Common myeloid progenitor, CD34-positive (primary cell): ENCODE data around the gene TEAD4.

Experiments
- CTCF ChIA-PET: fragments of 350-600 bp; sonication (Branson Sonifier 250); formaldehyde crosslinking; loops from one replicate; lab custom pipeline; 2021; ENCODE audit warnings: antibody characterized with exemption; lab: Charles Lee
- POLR2A ChIA-PET: fragments of 350-600 bp; sonication (Branson Sonifier 250); formaldehyde crosslinking; loops from one replicate; lab custom pipeline; 2021; ENCODE audit warnings: antibody characterized with exemption; lab: Charles Lee
- DNase-seq, 3 donors: peaks; one replicate each; pipeline versions ENCODE4 v3.0.0 to v3.0.0-alpha.2; 2013
- H3K27ac ChIP-seq, 2 experiments: 1 replicate in 1 of 2; 2 replicates in 1 of 2; pipeline ENCODE4 v1.7.0; 2013; ENCODE audit warnings: inconsistent platforms in 2 of 2, low read length in 2 of 2, mild to moderate bottlenecking in 2 of 2, low read depth in 1 of 2, moderate library complexity in 1 of 2; ENCODE audit not compliant: severe bottlenecking in 2 of 2, insufficient read depth in 1 of 2, poor library complexity in 1 of 2
- H3K27me3 ChIP-seq, 5 experiments: replicated peaks in 2 of 5; 1 replicate in 3 of 5; 2 replicates in 2 of 5; pipeline versions ENCODE4 v1.6.1 to v1.7.0; 2013; ENCODE audit warnings: low read length in 4 of 5, mild to moderate bottlenecking in 2 of 5, moderate library complexity in 2 of 5, inconsistent platforms in 1 of 5; ENCODE audit not compliant: insufficient read depth in 5 of 5, control insufficient read depth in 4 of 5
- H3K36me3 ChIP-seq, 4 experiments: 1 replicate in 2 of 4; 2 replicates in 2 of 4; pipeline versions ENCODE4 v1.6.1 to v1.7.0; 2013; ENCODE audit warnings: low read length in 3 of 4, control low read depth in 1 of 4, mild to moderate bottlenecking in 1 of 4; ENCODE audit not compliant: control insufficient read depth in 4 of 4, insufficient read depth in 4 of 4
- H3K4me1 ChIP-seq, 4 experiments: 1 replicate in 3 of 4; 2 replicates in 1 of 4; pipeline versions ENCODE4 v1.6.1 to v1.7.1; 2013; ENCODE audit warnings: low read length in 3 of 4, mild to moderate bottlenecking in 3 of 4, control low read depth in 1 of 4, inconsistent platforms in 1 of 4, moderate library complexity in 1 of 4; ENCODE audit not compliant: control insufficient read depth in 4 of 4, insufficient read depth in 4 of 4; ENCODE audit errors: control extremely low read depth in 1 of 4
- H3K4me3 ChIP-seq, 7 experiments: 1 replicate in 4 of 7; 2 replicates in 3 of 7; pipeline versions ENCODE4 v1.5.1 to v1.7.0; 2013; ENCODE audit warnings: mild to moderate bottlenecking in 7 of 7, low read length in 6 of 7, moderate library complexity in 6 of 7, inconsistent platforms in 2 of 7, low read depth in 2 of 7, control low read depth in 1 of 7; ENCODE audit not compliant: insufficient read depth in 4 of 7, control insufficient read depth in 1 of 7; ENCODE audit errors: extremely low read depth in 1 of 7
- H3K9me3 ChIP-seq, 5 experiments: 1 replicate in 4 of 5; 2 replicates in 1 of 5; pipeline versions ENCODE4 v1.6.1 to v1.7.1; 2013; ENCODE audit warnings: low read length in 4 of 5, mild to moderate bottlenecking in 2 of 5, inconsistent platforms in 1 of 5, low read depth in 1 of 5, moderate library complexity in 1 of 5; ENCODE audit not compliant: control insufficient read depth in 4 of 5, insufficient read depth in 2 of 5; ENCODE audit errors: control extremely low read depth in 1 of 5
- WGBS: methylation state at CpG from one replicate; pipeline ENCODE4 v1.1.5; 2013; ENCODE audit not compliant: insufficient coverage; 5-methylcytosine and 5-hydroxymethylcytosine counted together

The TEAD4 gene

GRCh38 chr12:2930865-2931264 lies 28.3 kb upstream of the TEAD4 start:
- H3K36me3 ChIP-seq, result peaks cover 0 to 12% (median 6%) of the 10 kb centered on the region in 4 experiments
- H3K27ac ChIP-seq, result no peak overlapping the region
- 100% methylated on average over 3 of the region's 8 CpGs for WGBS
- H3K9me3 ChIP-seq, result no peaks in the 10 kb centered on the region
- H3K27me3 ChIP-seq, result no peaks in the 10 kb centered on the region
- H3K4me1 ChIP-seq, result no peaks in the 10 kb centered on the region
- DNase-seq, result no peak
- H3K4me3 ChIP-seq, result no peak overlapping the region
- CTCF ChIA-PET, result interaction anchor here (1.3 kb wide), 1 partner anchor 10 kb away, joined by 3 read pairs; no protein-coding TSS in a partner anchor
- POLR2A ChIA-PET, result no interaction called here

DNA sequence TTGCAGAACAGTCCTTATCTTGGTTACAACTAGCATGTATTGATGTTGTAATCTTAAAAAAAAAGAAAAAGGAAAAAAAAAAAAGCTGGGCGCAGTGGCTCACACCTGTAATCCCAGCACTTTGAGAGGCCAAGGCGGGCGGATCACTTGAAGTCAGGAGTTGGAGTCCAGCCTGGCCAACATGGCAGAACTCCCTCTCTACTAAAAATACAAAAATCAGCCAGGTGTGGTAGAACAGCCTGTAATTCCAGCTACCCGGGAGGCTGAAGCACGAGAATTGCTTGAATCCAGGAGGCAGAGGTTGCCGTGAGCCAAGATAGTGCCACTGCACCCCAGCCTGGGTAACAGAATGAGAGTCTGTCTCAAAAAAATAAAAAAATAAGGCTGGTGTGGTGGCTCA lies 25.6 kb upstream of the TEAD4 start:
- no peaks in the 10 kb centered on the region for H3K4me1 ChIP-seq
- no peak overlapping the region for H3K27ac ChIP-seq
- H3K36me3 ChIP-seq, result peaks cover 0 to 15% (median 7%) of the 10 kb centered on the region in 4 experiments
- DNase-seq, result no peak
- POLR2A ChIA-PET, result no interaction called here
- H3K27me3 ChIP-seq, result no peaks in the 10 kb centered on the region
- H3K9me3 ChIP-seq, result no peaks in the 10 kb centered on the region
- CTCF ChIA-PET, result interaction anchor here (0.7 kb wide), 1 partner anchor 104 kb away, joined by 3 read pairs; no protein-coding TSS in a partner anchor
- WGBS, result 100% methylated on average over 5 of the region's 6 CpGs
- H3K4me3 ChIP-seq, result no peak overlapping the region

DNA sequence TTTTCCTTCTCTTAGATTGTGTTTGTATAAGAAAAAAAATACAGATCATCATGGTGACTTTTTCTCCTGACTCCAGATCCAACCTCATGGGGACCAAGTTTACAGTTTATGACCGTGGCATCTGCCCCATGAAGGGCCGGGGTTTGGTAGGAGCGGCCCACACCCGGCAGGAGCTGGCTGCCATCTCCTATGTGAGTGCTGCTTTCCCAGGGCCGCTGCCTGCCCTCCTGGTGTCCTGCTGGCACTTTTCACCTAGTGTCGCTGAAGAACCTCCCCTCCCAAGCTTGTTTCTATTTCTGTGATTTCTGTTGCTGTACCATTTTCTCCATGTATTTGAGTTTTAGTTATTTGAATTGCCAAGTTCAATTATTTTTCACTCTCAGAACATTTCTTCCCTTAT lies 24.8 kb upstream of the TEAD4 start:
- peaks cover 0 to 19% (median 7%) of the 10 kb centered on the region in 4 experiments for H3K36me3 ChIP-seq
- no peaks in the 10 kb centered on the region for H3K9me3 ChIP-seq
- POLR2A ChIA-PET, result no interaction called here
- WGBS, result 100% methylated on average over 5 of the region's 6 CpGs
- H3K4me1 ChIP-seq, result no peaks in the 10 kb centered on the region
- H3K27me3 ChIP-seq, result no peaks in the 10 kb centered on the region
- H3K4me3 ChIP-seq, result no peak overlapping the region
- CTCF ChIA-PET, result no interaction called here
- no peak overlapping the region for H3K27ac ChIP-seq
- no peak for DNase-seq

DNA sequence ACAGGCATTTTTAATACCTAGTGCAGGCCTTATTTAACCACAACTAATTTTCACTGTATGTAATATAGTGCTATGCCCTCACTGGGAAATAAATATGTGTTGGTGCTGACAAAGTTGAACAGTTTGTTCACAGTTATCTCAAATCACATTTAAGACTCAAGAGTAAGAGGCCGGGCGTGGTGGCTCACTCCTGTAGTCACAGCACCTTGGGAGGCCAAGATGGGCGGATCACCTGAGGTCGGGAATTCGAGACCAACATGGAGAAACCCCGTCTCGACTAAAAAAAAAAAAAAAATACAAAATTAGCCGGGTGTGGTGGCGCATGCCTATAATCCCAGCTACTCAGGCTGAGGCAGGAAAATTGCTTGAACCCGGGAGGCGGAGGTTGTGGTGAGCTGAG lies 22.9 kb upstream of the TEAD4 start:
- POLR2A ChIA-PET, result no interaction called here
- WGBS, result 95% methylated on average over 3 of the region's 11 CpGs
- CTCF ChIA-PET, result no interaction called here
- Histone ChIP-seq H3K4me1 (no peaks in the 10 kb centered on the region), H3K27ac (no peak overlapping the region), H3K27me3 (no peaks in the 10 kb centered on the region), H3K36me3 (peaks cover under 1 to 21% (median 4%) of the 10 kb centered on the region in 4 experiments), H3K9me3 (no peaks in the 10 kb centered on the region), H3K4me3 (no peak overlapping the region)
- no peak for DNase-seq

DNA sequence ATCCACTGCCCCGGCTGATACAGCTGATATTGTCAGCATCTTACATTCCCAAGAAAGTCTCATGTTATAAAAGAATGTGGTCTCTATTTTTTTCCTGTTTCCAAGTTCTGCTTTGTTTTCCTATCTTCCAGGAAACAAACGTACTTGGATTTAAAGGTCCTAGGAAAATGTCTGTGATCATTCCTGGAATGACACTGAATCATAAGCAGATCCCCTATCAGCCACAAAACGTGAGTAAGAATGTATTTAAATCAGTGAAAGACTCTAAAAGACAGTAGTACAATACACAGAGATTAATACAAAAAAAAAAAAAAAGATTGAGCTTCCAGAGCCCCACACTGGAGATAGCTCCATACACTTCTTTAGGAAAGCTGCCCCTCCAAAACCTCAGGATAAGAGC lies 21.7 kb upstream of the TEAD4 start:
- H3K36me3 ChIP-seq, result peaks cover 0 to 21% (median 2%) of the 10 kb centered on the region in 4 experiments
- ChIA-PET CTCF (no interaction called here), POLR2A (no interaction called here)
- H3K27ac ChIP-seq, result no peak overlapping the region
- H3K4me1 ChIP-seq, result no peaks in the 10 kb centered on the region
- H3K9me3 ChIP-seq, result no peaks in the 10 kb centered on the region
- H3K27me3 ChIP-seq, result no peaks in the 10 kb centered on the region
- no CpG with 5 or more reads among the region's 3 CpGs for WGBS
- no peak for DNase-seq
- no peak overlapping the region for H3K4me3 ChIP-seq

- no peak overlapping the region for H3K4me3 ChIP-seq
- no peak overlapping the region for H3K27ac ChIP-seq
- WGBS, result 100% methylated on average over 3 of the region's 5 CpGs
- no peaks in the 10 kb centered on the region for H3K4me1 ChIP-seq
- CTCF ChIA-PET, result interaction anchor here (1.4 kb wide), 1 partner anchor 11 kb away, joined by 4 read pairs; no protein-coding TSS in a partner anchor
- POLR2A ChIA-PET, result no interaction called here
- peaks cover 0 to 21% (median 2%) of the 10 kb centered on the region in 4 experiments for H3K36me3 ChIP-seq
- no peaks in the 10 kb centered on the region for H3K9me3 ChIP-seq
- no peaks in the 10 kb centered on the region for H3K27me3 ChIP-seq
- DNase-seq, result no peak
These were observed 20.0 kb upstream of the TEAD4 start for GRCh38 chr12:2939191-2939590.

DNA sequence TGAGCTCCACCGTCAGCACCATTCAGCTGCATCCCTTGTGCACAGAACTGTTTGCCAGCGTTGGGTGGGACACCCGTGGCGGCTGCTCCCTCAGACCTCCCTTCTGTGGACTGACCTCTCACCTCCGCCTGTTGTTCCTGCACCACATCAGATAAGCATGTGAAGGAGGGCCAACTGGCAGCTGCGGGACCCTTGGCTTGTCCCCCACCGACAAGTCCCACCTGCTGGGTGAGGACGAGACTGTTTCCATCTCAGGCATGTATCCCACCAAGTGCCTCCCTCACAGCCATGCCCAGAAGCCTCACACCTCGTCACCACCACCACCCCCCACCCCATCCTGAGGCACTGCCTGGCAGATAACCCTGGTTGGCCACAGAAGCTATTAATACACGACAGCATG lies 18.6 kb upstream of the TEAD4 start:
- no peaks in the 10 kb centered on the region for H3K27me3 ChIP-seq
- H3K9me3 ChIP-seq, result no peaks in the 10 kb centered on the region
- peaks cover 0 to 2% (median 0%) of the 10 kb centered on the region in 4 experiments for H3K4me1 ChIP-seq
- 98% methylated on average over 7 of the region's 10 CpGs for WGBS
- no peak overlapping the region for H3K4me3 ChIP-seq
- peaks cover 0 to 16% (median 2%) of the 10 kb centered on the region in 4 experiments for H3K36me3 ChIP-seq
- ChIA-PET POLR2A (no interaction called here), CTCF (interaction anchor here (0.8 kb wide), 1 partner anchor 80 kb away, joined by 3 read pairs; no protein-coding TSS in a partner anchor)
- DNase-seq, result no peak
- H3K27ac ChIP-seq, result no peak overlapping the region
